GM18907 (cell line): ENCODE measurements around the gene PDCL3.

Experiments
- ATAC-seq: cut with Tn5 transposase; IDR thresholded peaks from one replicate; pipeline ENCODE4 v1.9.1; 2021; ENCODE audit warnings: mild to moderate bottlenecking, moderate library complexity; ENCODE audit not compliant: unreplicated experiment

PDCL3 gene

DNA sequence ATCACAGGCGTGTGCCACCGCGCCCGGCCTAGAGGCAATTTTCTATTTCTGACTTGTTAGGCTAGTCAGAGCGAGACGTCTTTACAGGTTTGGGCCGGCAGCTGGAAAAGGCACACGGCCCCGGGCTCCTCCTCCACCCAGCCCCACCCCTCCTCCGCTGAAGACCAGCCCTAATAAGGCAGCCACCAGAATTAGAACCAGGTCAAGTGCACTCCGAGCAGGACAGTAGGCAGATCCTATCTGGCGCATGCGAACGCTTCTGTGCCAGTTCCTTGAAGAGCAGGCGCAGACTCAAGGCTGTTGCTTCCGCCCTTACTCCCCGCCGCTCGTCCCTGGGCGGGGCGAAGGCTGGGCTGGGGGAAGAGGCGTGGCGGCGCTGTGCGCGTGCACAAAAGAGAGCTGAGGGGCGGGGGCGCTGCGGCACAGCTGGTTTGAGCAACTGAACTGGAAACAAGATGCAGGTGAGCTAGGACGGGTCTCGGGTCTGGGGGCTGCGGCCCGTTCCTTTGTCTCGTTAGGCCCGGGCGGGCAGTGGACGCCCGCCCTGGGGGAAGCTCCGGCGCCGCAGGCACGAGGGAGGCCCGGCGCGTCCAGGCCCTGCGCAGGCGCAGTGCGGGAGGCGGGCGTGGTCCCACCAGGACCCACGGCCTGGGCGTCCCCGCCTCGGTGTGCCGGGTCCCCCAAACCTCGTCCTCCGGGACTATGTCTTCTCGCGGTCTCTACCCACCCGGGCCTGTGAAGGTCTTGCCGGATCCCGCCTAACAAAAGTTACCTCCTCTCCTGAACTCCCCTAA lies at the start of gene PDCL3:
Gene PDCL3, plus strand, starts transcription at position 381 of the 794 bp plus-strand sequence. Its CDS starts 75 bp downstream, at position 456.
- peak; percentile 95 for ATAC-seq

GRCh38 chr2:100513650-100514049 lies 49.1 kb upstream of the PDCL3 start:
- no peak for ATAC-seq

- ATAC-seq, result no peak
These were observed 45.2 kb upstream of the PDCL3 start for GRCh38 chr2:100517556-100517955.

GRCh38 chr2:100518801-100519200 lies 44.0 kb upstream of the PDCL3 start:
- ATAC-seq, result no peak

DNA sequence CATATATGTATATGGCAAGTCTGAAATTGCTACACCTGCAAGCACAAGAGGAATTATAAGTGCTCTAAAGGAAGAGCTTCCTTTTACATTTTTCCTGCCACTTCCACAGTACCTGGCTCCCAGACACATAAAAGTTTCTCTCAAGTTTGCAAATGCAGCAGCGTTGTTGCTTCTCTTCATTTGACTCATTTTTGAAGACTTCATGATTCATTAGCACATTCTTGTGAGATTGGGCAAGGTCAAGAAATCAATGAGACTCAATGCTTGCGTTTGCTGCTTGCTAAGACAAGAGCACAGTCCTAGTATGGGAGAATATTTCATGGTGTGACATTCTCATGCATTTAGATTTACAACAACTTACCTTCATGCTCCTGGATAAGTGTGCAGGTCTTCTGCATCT lies 42.6 kb upstream of the PDCL3 start:
- ATAC-seq, result no peak

- ATAC-seq, result no peak
These were observed 40.4 kb upstream of the PDCL3 start for GRCh38 chr2:100522430-100522829.

GRCh38 chr2:100524331-100524730 lies 38.5 kb upstream of the PDCL3 start:
- no peak for ATAC-seq

- ATAC-seq, result no peak
These were observed 35.9 kb upstream of the PDCL3 start for GRCh38 chr2:100526868-100527267.

DNA sequence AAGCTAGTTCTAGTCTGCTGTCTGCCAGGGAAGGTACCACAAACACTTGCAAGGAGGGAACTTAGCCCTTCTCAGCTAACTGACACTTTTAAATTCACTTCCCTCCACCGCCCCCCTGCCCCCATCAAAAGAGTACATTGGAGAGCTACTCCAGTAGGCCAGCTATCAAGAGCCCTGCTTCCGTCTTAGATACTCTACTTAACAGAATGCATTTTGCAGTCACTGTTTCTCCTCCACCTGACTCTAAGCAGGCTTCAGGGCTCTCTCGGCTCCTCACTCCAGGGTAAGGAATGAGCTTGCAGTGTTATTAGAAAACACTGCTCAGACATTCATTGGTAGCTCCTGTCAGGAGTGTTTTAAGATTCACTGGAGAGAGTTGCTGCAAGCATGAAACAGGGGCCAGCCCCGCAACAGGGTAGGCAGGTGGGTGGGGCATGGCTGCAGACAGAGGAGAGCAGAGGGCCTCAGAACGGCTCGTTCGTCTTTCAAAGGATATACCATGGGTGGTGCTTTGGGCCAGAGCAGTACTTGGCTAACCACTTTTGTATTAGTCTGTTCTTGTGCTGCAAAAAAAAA lies 35.3 kb upstream of the PDCL3 start:
- ATAC-seq, result no peak

DNA sequence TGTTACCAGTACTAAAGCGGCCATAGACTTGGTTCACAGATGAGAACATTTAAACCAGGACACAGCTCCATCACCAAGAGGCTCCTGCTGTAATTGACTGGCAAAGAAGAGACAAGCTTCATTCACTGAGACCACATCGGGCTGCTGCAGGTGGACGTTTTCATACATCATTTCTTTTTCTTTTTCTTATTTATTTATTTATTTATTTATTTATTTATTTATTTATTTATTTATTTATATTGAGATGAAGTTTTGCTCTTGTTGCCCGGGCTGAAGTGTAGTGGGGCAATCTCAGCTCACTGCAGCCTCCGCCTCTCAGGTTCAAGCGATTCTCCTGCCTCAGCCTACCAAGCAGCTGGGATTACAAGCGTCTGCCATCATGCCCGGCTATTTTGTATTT lies 33.6 kb upstream of the PDCL3 start:
- ATAC-seq, result no peak

DNA sequence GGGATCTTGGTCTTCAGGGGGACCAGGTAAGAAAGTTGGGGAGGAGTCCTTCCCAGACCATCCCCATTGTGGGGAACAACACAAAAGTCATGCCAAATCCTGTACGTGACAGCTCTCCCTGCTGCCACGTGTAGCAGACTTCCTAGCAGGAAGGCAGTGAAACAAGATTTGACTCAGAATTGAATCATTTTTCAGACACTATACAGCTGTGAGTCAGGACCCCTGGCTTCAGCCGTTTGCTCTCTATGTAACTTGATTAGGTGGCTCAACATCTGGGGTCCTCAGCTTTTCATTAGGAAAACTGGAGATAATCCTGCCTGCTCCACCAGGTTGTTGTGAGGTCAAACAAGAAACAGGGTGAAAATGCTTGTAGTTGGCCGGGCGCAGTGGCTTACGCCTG lies 32.9 kb upstream of the PDCL3 start:
- ATAC-seq, result no peak

DNA sequence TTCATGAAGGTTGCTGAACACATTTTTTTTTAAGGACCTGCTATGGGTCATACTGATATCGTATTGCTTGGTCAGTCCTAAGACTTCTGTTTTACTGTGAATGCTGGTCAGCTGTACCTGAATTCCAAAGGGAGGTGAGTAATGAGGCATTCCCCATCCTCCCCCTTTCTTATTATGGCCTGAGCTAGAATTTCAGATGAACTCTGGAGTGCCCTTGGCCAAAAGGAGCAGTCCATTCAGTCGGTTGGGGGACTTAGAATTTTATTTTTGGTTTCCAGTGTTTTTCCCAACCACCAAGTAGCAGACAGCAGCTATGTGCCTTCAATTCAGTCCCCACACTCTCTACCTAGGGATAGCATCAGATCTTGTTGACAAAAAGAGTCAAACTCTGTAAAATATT lies 26.9 kb upstream of the PDCL3 start:
- no peak for ATAC-seq

GRCh38 chr2:100537918-100538317 lies 24.9 kb upstream of the PDCL3 start:
- no peak for ATAC-seq

DNA sequence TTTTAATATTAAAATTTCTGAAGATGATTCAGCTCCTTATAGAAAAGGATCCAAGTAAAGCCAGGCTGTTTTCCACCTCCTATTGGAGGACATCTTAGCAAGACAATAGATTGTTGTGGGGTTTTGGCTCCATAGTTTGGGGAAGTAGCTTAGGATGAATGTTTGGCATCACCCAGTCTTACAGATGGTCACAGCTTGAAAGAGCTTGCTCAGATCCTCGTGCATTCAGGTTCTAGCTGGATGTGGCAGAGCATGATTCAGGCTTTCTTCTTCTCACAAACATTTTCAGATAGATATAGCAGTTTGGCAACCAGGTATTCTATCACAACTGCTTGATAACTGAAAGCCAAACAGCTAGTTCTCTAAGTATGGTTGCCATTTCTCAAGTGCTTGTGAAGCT lies 23.6 kb upstream of the PDCL3 start:
- ATAC-seq, result no peak

- ATAC-seq, result no peak
These were observed 21.4 kb upstream of the PDCL3 start for GRCh38 chr2:100541404-100541803.

GRCh38 chr2:100542418-100542817 lies 20.4 kb upstream of the PDCL3 start:
- ATAC-seq, result no peak

DNA sequence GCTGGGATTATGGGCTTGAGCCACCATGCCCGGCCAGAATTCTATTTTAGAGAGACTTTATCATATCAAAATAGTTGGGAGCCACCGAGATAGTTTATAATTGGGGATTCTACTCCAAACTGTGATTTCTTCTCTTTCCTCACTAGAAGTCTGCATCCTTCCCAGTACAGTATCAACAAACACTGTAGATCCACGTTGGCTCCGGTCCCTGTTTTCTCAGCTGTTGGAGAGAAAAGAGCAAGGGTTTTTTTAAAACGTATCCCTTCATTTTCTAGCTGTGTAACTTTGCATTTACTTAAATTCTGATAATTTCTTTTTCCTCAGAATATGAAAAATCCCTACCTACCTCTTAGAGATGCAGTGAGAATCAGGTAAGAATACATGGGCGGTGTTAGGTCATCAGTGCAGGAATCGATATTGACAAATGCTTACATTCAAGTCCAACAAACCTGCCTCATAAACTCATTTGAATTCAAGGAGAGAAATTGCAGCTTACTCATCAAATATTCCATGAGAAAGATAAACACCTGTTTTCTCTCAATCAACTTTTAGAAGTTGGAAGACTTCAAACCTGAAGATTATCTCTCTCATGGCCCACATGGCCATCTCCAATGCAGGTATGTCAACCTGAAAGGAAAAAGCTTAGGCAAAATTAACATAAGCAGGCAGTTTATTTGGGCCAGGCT lies 17.7 kb upstream of the PDCL3 start:
- no peak for ATAC-seq

DNA sequence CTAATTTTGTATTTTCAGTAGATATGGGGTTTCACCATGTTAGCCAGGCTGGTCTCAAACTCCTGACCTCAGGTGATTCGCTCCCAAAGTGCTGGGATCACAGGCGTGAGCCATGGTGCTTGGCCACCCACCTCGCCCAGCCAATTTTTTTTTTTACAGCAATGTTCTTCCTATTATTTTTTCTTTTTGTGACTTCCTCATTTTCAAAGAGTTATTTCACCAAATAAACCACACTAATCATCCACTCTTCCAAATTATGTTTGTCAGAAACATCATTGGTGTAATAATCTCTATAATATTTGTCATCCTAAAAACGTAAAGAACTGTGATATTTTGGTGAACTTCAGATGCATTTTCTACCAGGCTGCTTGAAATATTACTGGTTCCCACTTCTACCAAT lies 16.3 kb upstream of the PDCL3 start:
- ATAC-seq, result no peak

GRCh38 chr2:100548771-100549170 lies 14.0 kb upstream of the PDCL3 start:
- no peak for ATAC-seq

DNA sequence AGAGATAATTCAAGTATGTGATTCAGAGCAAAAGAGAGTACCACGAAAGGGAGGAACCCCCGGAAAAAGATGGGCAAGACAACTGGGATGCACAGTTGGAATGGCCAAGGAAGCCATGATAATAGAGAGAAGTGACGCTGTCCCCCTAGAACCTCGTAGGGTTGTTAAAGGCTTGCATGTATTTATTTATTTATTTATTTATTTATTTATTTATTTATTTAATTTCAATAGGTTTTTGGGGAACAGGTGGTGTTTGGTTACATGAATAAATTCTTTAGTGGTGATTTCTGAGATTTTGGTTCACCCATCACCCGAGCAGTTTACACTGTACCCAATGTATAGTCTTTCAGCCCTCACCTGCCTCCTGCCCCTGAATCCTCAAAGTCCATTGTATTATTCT lies 11.5 kb upstream of the PDCL3 start:
- ATAC-seq, result no peak

- ATAC-seq, result no peak
These were observed 7.9 kb upstream of the PDCL3 start for GRCh38 chr2:100554798-100555407.

DNA sequence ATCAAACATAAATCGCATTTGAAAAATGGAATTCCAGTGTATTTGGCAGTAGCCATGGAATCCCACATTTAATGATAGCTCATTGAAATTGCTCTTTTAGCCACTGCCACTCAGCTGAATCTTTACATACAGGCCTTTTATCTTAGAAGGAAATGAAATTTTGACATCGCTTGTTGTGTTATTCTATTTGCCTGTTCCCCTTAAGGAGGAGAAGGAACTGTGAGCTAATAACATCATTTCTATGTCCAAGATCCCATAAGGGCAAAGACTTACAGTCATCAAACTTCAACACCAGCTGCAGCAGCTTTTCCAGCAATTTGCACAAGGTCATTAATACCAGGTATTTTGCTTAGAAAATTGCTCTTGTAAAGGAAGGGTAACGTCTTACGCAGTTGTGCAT lies 6.0 kb upstream of the PDCL3 start:
- no peak for ATAC-seq
